GM19193 (cell line): ENCODE measurements around the gene UNC13A.

Experiments
- POLR2A ChIP-seq: IDR thresholded peaks from 4 replicates; pipeline ENCODE4 v1.6.1; 2011; ENCODE audit not compliant: insufficient read depth, insufficient read length; ENCODE audit errors: extremely low read depth

UNC13A gene

DNA sequence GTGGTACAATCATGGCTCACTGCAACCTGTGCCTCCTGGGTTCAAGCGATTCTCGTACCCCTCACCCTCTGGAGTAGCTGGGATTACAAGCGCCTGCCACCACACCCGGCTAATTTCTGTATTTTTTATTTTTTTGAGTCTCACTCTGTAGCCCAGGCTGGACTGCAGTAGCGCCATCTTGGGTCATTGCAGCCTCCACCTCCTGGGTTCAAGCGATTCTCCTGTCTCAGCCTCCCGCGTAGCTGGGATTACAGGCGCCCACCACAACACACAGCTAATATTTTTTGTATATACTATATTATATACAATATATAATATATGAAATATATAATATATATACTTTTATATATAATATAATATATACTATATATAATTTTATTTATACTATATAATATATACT lies 80.2 kb downstream of the UNC13A start:
- no peak for TF ChIP-seq POLR2A

DNA sequence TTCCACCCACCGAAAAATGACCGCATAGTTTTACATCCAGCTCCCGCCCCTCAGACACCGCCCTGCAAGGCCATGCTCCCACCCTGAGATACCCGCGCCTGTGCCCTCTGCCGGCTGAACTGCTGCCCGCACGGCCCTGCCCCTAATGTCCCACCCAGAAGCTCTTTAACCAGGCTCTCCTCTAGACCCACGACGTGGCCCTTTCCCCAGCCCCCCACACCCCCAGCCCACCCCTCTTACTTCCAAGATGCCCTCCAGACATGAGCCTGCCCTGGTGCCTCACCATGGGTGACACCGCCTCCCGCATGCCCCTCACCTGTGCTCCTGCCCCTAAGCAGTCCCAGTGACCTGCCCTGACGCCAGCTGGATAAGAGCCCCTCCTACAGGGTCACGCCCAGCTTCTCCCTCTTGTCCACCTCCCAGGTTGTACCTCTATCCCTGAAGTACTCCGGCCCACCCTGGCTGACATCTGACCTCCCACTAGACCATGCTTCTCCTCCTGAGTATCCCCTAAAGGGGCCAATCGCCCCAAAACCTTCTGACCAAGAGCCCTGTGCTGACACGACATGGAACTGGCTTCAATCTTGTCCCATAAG lies 81.5 kb downstream of the UNC13A start:
- no peak for TF ChIP-seq POLR2A

DNA sequence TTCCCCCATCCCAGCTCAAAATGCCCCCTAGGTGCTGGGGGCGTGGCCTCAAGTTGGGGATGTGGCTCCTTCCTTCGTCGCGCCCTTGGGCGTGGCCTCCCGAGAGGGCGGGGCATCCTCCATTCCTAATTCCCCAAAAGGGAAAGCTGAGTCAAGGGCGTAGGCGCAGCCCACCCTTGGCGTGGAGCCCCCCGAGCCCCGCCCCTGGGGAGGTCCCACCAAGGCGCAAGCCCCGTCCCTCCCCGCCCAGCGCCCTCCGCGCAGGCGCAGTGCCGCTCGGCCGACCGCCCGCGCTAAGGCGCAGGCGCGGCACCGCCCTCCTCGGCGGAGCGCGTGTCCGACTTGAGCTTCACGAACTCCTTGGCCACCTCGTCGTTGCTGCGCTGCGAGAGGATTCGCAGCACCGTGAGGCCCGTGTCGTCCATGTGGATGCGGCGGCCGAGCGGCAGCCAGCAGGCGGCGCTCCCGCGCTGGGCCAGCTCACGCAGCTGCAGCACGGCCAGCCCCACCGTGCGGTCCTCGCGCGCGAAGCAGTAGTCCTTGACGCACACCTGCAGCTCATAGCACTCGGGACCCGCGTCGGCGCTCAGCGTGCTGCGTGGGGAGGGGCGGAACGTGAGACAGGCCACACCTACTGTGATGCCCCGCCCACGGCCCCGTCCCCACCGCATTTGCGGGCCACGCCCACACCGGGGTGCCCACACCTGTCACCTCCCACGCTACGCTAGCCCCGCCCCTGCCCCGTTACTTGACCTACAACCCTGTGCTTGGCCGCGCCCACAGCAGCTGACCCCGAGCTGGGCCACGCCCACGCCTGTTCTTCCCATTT lies 82.2 kb downstream of the UNC13A start:
- TF ChIP-seq POLR2A = peak; percentile 53

DNA sequence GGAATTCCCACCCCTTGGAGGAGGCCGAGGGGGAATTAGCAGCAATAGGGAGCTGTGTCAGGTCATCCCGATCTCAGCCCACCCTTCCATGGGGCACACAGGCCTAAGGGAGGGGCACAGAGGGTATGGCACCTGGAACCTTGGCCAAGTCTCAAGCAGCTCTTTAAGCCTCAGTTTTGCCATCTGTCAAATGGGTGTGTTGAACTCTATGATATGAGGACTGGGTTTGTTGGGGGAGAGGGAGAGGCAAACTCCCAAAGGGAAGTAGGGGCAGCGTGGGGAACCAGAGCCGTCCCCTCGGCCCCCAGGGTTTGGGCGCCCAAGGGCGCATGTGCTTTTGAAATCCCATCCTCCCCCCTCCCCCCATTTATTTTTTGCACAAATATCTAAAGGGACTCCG lies 83.0 kb downstream of the UNC13A start:
- no peak for TF ChIP-seq POLR2A

DNA sequence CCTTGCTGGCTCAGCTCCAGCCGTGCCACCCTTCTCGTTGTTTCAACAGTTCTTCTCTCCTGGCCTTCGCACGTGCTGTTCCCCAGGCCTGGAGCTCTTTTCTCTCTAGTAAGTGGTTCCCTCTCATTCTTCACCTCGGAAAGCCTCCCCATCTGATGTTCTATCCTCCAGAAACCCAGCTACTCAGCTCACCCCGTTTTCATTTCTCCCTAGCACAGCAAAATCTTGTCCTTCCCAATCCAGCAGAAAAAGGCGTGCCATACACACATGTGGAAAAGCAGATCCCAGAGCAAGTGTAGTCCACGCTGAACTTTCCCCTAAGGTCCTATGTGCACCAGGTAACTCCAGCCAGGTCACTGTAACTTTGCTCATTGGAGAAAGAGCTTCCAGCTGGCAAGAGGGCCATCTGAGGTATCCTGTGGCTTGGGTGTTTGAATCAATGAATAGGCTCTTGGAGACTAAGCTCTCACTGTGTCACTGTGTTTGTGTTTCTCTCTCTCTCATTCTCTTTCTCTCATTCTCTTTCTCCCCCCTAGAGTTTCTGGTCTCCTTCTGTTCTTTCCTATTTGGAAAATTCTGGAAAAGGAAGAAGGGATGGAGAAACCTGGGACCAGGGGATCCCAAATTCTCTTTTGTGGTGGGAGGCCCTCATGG lies 83.7 kb downstream of the UNC13A start:
- no peak for TF ChIP-seq POLR2A

DNA sequence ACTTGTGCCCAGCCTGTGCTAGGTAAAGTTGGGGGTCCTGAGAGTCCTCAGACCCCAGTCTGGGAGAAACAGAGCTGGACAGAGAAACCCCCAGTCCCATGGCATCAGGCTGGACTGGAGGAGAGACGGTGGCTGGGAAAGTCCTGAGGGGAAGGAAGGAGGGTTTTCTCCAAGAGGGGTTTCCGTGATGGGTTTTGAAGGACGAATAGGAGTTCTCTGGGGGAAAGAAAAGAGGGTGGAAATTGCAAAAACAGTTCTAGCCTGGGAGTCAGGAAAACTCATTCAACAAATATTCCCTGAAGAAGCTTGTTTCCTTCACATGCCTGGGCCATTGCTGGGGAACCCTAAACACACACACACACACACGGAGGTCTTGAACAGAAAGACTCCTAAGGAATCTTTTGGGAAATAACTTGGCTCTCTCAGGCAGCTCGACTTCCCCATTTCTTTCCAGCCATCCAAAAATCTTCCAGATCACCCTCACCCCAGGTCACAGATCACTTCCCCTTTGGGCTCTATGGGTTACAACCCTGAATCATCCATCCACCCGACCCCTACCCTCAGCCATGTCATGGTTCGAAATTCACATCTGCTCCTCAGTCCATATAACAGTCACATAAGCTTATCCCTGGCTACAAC lies 85.2 kb downstream of the UNC13A start:
- TF ChIP-seq POLR2A = no peak

DNA sequence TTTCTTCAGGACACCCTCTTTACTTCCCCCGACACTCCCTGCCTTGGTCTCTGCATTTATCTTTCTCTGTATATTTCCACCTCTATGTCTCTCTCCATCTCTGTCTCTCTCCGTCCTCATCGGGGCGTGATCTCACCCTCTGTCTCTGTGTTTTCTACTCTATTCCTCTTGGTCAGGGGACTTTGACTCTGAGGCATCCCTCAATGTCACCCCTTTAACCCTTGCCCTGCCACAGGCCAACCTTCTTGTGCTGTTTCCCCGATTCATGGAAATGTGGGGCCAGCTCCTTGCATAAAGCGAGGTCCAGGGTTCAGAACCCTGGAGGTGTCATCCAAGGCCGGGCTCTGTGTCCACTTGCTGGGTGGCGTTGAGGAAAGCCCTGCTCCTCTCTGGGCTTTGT lies 85.9 kb downstream of the UNC13A start:
- TF ChIP-seq POLR2A = no peak

DNA sequence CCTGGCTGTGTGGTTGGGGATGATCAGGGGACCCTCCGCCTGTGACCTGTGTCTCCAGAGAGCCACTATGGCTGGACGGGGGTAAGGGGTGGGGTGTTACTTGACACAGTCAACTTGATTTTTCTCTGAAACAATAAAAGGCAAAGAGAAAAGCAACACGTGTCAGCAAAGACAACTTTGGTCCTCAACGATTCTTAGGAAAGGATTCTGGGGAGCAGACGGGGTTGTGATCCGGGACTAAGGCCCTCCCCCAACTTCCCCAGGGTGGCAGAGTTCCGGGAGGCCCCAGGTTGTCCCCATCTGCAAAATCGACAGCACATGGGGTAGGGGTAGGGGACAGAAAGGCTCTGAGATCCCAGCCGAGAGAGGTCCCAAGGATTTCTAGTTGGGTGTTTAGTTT lies 86.5 kb downstream of the UNC13A start:
- TF ChIP-seq POLR2A = no peak

DNA sequence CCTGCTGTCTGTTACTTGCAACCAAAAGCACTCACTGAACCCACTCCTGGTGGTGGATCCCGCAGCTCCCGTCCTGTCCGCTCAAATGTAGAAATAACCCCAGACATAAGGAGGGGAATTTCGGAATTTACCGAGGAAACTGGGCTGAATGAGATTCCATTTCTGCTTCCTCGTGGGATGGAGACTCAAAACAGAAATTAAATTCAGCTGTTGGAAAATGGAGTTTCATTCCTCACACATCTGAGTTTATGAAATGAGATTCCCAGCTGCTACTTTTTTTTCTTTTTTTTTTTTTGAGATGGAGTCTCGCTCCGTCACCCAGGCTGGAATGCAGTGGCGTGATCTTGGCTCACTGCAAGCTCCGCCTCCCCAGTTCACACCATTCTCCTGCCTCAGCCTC lies 88.4 kb downstream of the UNC13A start:
- no peak for TF ChIP-seq POLR2A

DNA sequence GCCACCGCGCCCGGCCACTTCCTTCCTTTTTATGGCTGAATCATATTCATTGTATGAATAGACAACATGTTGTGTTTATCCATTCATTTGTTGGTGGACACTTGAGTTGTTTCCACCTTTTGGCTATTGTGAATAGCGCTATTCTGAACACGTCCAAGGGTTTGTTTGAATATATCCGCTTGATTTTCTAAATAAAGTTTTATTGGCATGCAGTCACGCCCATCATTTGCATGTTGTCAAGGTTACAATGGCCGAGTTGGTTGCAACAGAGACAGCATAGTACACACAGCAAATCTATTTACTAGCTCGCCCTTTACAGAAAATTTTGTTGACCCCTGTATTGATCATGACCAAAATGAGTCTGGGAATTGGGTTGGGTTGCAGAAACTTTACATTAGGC lies 89.2 kb downstream of the UNC13A start:
- TF ChIP-seq POLR2A = no peak

DNA sequence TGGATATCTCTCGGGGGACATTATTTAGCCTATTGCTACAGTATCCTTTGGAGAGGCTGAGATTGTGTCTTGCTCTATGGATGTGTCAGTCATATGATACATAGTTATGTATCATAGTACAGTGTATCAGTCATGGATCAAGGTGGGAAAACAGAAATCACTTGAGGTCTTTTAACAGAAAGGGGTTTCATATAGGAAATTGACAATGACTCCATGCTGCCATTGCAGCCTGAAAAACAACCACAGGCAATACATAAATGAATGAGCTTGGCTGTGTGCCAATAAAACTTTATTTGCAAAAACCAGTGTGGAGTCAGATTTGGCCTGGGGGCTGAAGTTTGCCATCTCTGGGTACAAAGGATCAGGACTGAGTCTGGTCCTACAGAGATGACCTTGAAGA lies 97.3 kb downstream of the UNC13A start:
- TF ChIP-seq POLR2A = no peak

DNA sequence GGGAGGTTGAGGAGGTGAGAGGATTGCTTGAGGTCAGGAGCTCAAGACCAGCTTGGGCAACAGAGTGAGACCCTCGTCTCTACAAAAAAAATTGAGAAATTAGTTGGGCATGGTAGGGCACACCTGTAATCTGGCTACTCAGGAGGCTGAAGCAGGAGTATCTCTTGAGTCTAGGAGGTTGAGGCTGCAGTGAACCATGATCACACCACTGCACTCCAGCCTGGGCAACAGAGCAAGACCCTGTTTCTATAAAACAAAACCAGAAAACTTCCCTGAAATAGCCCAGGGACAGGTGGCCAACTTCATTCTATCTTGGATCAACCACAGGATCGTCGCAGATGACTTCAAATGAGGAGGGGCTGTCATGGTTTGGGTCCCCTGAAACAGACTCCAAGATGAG lies 104.0 kb downstream of the UNC13A start:
- TF ChIP-seq POLR2A = no peak

DNA sequence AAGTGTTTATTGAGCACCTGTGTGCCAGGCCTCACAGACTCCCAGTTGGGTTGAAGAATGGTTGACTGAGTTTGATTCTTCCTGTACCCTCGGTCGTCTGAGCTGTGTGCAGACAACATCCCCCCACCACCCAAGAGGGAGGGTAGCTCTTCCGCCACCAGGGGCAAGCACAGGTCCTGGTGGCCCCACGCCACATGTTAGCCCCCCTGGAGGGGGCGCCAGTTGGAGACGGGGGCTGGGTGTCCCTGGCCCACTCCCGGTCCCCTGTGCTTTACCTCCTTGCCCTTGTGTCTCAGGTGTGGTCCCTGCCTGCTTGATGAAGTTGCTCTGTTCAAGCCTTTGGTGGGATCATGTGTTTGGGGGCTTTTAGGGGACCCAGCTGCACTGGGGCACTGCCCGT lies 105.5 kb downstream of the UNC13A start:
- TF ChIP-seq POLR2A = no peak

DNA sequence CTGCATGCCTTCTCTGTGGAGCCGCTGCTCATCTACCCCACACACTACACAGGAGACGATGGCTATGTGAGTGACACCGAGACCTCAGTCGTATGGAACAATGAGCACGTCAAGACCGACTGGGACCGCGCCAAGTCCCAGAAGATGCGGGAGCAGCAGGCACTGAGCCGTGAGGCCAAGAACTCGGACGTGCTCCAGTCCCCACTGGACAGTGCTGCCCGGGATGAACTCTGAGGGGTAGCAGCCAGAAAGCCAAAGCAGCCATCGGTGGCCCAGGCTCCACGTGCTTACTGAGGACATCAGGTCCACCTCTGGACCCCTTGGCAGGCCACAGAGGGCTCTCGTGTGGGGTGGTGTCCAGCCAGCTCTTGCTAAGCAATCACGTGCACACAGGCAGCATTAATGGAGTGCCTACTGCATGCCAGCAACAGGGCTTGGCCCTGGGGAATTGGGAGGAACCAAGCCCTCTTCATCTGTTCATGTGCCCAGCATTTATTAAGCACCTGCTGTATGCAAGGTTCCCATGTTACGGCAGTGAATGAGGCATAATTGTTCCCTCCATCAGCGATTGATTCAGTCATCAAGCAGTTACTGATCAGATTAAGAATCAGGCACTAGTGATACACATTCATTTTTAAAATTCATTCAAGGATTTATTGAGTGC lies 106.8 kb downstream of the UNC13A start:
- no peak for TF ChIP-seq POLR2A
